Small intestine (tissue), 7 donors: ENCODE results near the gene TMEM236. TPM values are rescaled to one million over a fixed set of nuclear protein-coding genes. Genes with fewer than 3 reads are reported as not detected.

Experiments
- DNase-seq, 2 donors: peaks; one replicate each; pipeline versions ENCODE4 v3.0.0 to v3.0.0-alpha.2; 2013
- FAIRE-seq: peaks from 2 replicates; lab custom pipeline; 2012; peaks lifted over from hg19 to GRCh38; lab: Jason Lieb, UNC
- H3K27ac ChIP-seq, 3 donors: one replicate each; pipeline ENCODE4 v1.5.1; 2013; ENCODE audit warnings: low read length in 2 of 3, mild to moderate bottlenecking in 2 of 3, control low read depth in 1 of 3, inconsistent platforms in 1 of 3, low read depth in 1 of 3, moderate library complexity in 1 of 3
- H3K27me3 ChIP-seq, 3 donors: one replicate each; pipeline ENCODE4 v1.6.1; 2013; ENCODE audit warnings: low read length in 3 of 3, inconsistent platforms in 1 of 3; ENCODE audit not compliant: control insufficient read depth in 3 of 3, insufficient read depth in 3 of 3
- H3K36me3 ChIP-seq, 3 donors: one replicate each; pipeline ENCODE4 v1.6.1; 2013; ENCODE audit warnings: low read length in 3 of 3, inconsistent platforms in 1 of 3, low read depth in 1 of 3, mild to moderate bottlenecking in 1 of 3, moderate library complexity in 1 of 3; ENCODE audit not compliant: control insufficient read depth in 3 of 3, insufficient read depth in 2 of 3
- H3K4me1 ChIP-seq, 3 donors: one replicate each; pipeline ENCODE4 v1.6.1; 2013; ENCODE audit warnings: low read length in 2 of 3, inconsistent platforms in 1 of 3, low read depth in 1 of 3, mild to moderate bottlenecking in 1 of 3, moderate library complexity in 1 of 3; ENCODE audit not compliant: control insufficient read depth in 3 of 3, insufficient read depth in 2 of 3
- H3K4me3 ChIP-seq, 3 donors: one replicate each; pipeline ENCODE4 v1.5.1; 2013; ENCODE audit warnings: low read length in 3 of 3, control low read depth in 1 of 3, inconsistent platforms in 1 of 3, low read depth in 1 of 3, mild to moderate bottlenecking in 1 of 3, moderate library complexity in 1 of 3
- H3K9me3 ChIP-seq, 2 donors: one replicate each; pipeline ENCODE4 v1.6.1; 2013; ENCODE audit warnings: low read depth in 1 of 2, low read length in 1 of 2; ENCODE audit not compliant: control insufficient read depth in 2 of 2, insufficient read depth in 1 of 2
- WGBS, 3 donors: extraction: QIAGEN DNeasy Blood & Tissue Kit; methylation state at CpG; one replicate each; pipeline ENCODE4 v1.1.7; 2013; 5-methylcytosine and 5-hydroxymethylcytosine counted together
- polyA plus RNA-seq, 4 donors: library from polyadenylated mRNA; stranded (reverse) in 3 of 4; unstranded in 1 of 4; fragments of 200-250 nt in 3 of 4; fragments of 120-200 nt in 1 of 4; gene quantifications; one replicate each; pipeline versions ENCODE4 v1.2.1 to v1.2.3, GENCODE V29; 2013
- donor health status: healthy with polysubstance abuse.
- donor health status: control.
- donor health status: control.
- donor health status: Bipolar disorder and iron deficiency.
- donor health status: healthy.

The TMEM236 gene
- polyA plus RNA-seq, 4 donors: 5.9 to 53.0 (median 12.5) TPM

GRCh38 chr10:17793823-17794644 is 42.0 kb downstream of the TMEM236 start:
- peaks cover 0 to 12% of the 10 kb centered on the region in 2 donors for H3K9me3 ChIP-seq
- peaks cover 0 to 20% (median 2%) of the 10 kb centered on the region in 3 donors for H3K36me3 ChIP-seq
- H3K4me1 ChIP-seq: peaks cover 2 to 28% (median 3%) of the 10 kb centered on the region in 3 donors
- no peaks in the 10 kb centered on the region for H3K27me3 ChIP-seq
- no peak overlapping the region for H3K4me3 ChIP-seq
- DNase-seq: peak; percentile 89 to 91
- WGBS, 3 donors: 18 to 59% (median 24%) methylated on average over 6 of the region's 6 CpGs
- FAIRE-seq: peak; percentile 95
- peak overlapping the region in 2 of 3 donors; percentile 3 to 78 for H3K27ac ChIP-seq

- H3K27me3 ChIP-seq: no peaks in the 10 kb centered on the region
- no peak overlapping the region for H3K4me3 ChIP-seq
- 35 to 72% (median 43%) methylated on average over 4 of the region's 4 CpGs for WGBS, 3 donors
- peaks cover 0 to 16% (median 2%) of the 10 kb centered on the region in 3 donors for H3K36me3 ChIP-seq
- peak overlapping the region in 2 of 3 donors; percentile 51 to 78 for H3K27ac ChIP-seq
- no peak for FAIRE-seq
- peaks cover 0 to 12% of the 10 kb centered on the region in 2 donors for H3K9me3 ChIP-seq
- H3K4me1 ChIP-seq: peaks cover 2 to 28% (median 3%) of the 10 kb centered on the region in 3 donors
- peak; percentile 51 to 65 for DNase-seq
Observed at GRCh38 chr10:17795083-17795482, 43.1 kb downstream of the TMEM236 start.

- peaks cover 0 to 12% of the 10 kb centered on the region in 2 donors for H3K9me3 ChIP-seq
- H3K27me3 ChIP-seq: no peaks in the 10 kb centered on the region
- H3K4me1 ChIP-seq: peaks cover 2 to 28% (median 3%) of the 10 kb centered on the region in 3 donors
- DNase-seq: peak; percentile 37 to 56
- FAIRE-seq: no peak
- no peak overlapping the region for H3K4me3 ChIP-seq
- peaks cover 0 to 16% (median 2%) of the 10 kb centered on the region in 3 donors for H3K36me3 ChIP-seq
- peak overlapping the region in 2 of 3 donors; percentile 5 to 39 for H3K27ac ChIP-seq
- WGBS, 3 donors: 63 to 84% (median 67%) methylated on average over 17 of the region's 17 CpGs
Observed at GRCh38 chr10:17795813-17796594, 44.0 kb downstream of the TMEM236 start.

- no peak for FAIRE-seq
- Histone ChIP-seq H3K4me3 (no peak overlapping the region), H3K27me3 (no peaks in the 10 kb centered on the region), H3K27ac (no peak overlapping the region), H3K4me1 (peaks cover 0 to 3% (median 0%) of the 10 kb centered on the region in 3 donors), H3K36me3 (peaks cover 0 to 13% (median 0%) of the 10 kb centered on the region in 3 donors), H3K9me3 (peaks cover 0 to 7% of the 10 kb centered on the region in 2 donors)
- peak in 1 of 2 donors; percentile 24 for DNase-seq
- 86 to 90% (median 88%) methylated on average over 3 of the region's 3 CpGs for WGBS, 3 donors
Observed at GRCh38 chr10:17801507-17801906, 49.5 kb downstream of the TMEM236 start.

- 93 to 97% (median 95%) methylated on average over 11 of the region's 11 CpGs for WGBS, 3 donors
- no peak for FAIRE-seq
- DNase-seq: no peak
Observed at GRCh38 chr10:17802350-17802749, 50.3 kb downstream of the TMEM236 start.

GRCh38 chr10:17802976-17803375 is 51.0 kb downstream of the TMEM236 start:
- no peak overlapping the region for H3K27ac ChIP-seq
- 17 to 54% (median 45%) methylated on average over 1 of the region's 1 CpG for WGBS, 3 donors
- H3K4me1 ChIP-seq: peaks cover 0 to 2% (median 0%) of the 10 kb centered on the region in 3 donors
- DNase-seq: no peak
- H3K4me3 ChIP-seq: no peak overlapping the region
- no peaks in the 10 kb centered on the region for H3K27me3 ChIP-seq
- FAIRE-seq: no peak
- H3K9me3 ChIP-seq: no peaks in the 10 kb centered on the region
- H3K36me3 ChIP-seq: peaks cover 0 to 7% (median 0%) of the 10 kb centered on the region in 3 donors

More at GRCh38 chr10:17802350-17802749, 50.3 kb downstream of the TMEM236 start:
- Histone ChIP-seq H3K4me1 (peaks cover 0 to 3% (median 0%) of the 10 kb centered on the region in 3 donors), H3K36me3 (peaks cover 0 to 7% (median 0%) of the 10 kb centered on the region in 3 donors), H3K9me3 (peaks cover 0 to under 1% of the 10 kb centered on the region in 2 donors), H3K27me3 (no peaks in the 10 kb centered on the region), H3K4me3 (no peak overlapping the region), H3K27ac (no peak overlapping the region)

- H3K4me3 ChIP-seq: no peak overlapping the region
- 52 to 60% (median 52%) methylated on average over 3 of the region's 3 CpGs for WGBS, 3 donors
Observed at GRCh38 chr10:17805330-17805729, 53.3 kb downstream of the TMEM236 start.

More at GRCh38 chr10:17805330-17805729, 53.3 kb downstream of the TMEM236 start:
- Histone ChIP-seq H3K27ac (no peak overlapping the region), H3K9me3 (no peaks in the 10 kb centered on the region), H3K4me1 (no peaks in the 10 kb centered on the region), H3K36me3 (no peaks in the 10 kb centered on the region), H3K27me3 (no peaks in the 10 kb centered on the region)
- FAIRE-seq (no peak), DNase-seq (no peak)
